Germinal center (tissue), 1 donor: ENCODE data around the gene CRABP1.

ENCODE experiments used
- DNase-seq: peaks from one replicate; pipeline ENCODE4 v3.0.0; 2012; ENCODE audit warnings: mixed read lengths, low spot score

CRABP1 gene

GRCh38 chr15:78340231-78341056 is at the start of gene CRABP1:
Gene CRABP1, plus strand, starts transcription at chr15:78340353. Its CDS starts 76 bp downstream, at chr15:78340429.
- DNase-seq, result no peak

DNA sequence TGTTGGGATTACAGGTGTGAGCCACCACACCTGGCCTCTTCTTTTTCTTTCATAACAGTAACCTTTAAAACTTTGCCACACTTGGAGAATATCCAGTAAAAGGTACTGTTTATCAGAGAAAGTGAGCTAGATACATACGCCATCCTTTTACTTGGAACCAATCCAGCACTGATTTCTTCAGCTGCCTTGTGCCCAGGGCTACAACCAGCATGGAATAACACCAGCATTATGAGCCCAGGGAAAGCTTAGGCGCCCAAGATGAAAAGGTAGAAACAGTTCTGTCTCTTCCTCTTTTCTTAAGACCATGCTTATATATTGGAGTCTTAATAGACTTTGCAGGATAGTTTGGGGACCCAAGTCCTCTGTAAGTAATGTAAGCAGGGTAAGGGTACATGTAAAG is 49.1 kb upstream of the CRABP1 start:
- no peak for DNase-seq

GRCh38 chr15:78291698-78292097 is 48.5 kb upstream of the CRABP1 start:
- no peak for DNase-seq

DNA sequence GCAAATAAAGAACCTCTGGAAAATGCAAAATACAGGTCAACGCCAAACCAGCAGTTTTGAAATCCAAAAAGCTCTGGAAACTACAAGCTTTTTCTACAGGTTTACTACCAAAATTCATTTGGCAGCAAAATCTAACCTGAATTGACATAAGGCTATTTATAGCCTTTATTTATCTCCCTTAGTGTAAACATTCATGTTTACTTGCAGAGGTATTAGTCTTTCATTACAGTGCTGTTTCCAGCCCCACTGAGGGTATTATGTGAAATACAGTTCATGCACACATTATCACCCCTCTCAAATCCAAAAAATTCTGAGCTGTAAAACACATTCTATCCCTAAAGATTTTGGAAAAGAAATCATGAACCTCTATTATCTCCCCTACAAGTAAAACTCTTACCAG is 47.9 kb upstream of the CRABP1 start:
- no peak for DNase-seq

DNA sequence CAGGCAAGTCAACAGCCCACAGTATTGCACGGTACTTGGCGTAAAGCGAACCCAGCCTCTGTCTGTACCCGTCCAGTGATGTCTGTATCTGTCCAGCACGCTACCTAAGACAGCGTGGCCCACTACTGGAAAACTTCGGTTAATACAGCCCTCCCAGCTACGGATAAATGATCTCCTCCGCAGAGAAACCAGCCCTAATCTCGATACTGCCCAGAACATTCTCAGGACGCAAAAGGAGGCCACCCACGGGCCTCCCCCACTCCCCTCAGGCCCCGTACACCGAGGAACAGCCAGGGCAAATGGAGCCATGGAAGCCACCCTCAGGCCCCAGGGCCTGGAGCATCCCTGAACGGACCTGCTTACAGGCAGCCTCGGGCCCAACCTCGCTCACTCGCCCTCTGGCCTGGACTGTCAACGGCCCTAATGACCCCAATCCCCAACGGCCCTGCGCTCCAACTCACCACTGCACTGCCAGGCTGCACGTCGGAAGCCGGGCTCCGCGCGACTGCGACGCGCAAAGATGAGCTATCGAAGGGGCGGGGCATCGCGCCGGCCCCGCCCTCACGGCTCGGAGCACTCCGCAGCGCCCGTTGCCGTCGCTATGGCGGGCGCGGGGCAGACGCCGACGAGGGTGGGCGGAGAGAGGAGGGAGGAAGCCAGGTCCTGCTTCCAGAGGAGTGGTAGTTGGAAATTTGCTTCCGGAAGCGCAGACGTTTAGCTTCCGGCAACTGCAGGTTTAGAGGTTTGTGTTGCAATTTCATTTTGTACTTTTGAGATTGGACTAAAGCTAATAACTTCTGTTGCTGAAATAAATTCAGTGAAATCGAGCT is 40.8 kb upstream of the CRABP1 start, which contains the start of gene SKIC8:
Gene SKIC8, minus strand, starts transcription at position 509 of the 830 bp plus-strand sequence. CDS start 3,923 bp downstream, outside the sequence.
- DNase-seq, result peak; percentile 94

GRCh38 chr15:78301326-78301725 is 38.8 kb upstream of the CRABP1 start:
- no peak for DNase-seq

DNA sequence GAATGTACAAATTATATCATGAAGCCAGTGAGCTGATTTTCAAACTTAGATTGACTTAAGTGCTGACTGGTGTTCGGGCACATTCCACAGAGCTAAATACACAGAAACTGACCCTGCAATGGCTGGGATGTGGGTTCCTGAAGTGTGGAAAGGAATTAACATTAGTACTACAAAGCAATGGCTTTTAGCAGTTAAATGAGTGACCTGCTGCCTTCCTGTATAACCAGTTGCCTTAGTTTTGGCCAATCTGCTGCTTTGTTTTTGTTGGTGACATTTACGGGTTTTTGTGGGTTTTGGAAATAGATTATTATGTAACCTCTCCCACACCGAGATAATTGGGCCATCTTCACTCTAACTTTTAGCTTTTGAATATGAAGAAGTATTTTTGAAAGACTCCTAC is 38.3 kb upstream of the CRABP1 start:
- no peak for DNase-seq

GRCh38 chr15:78302579-78303312 is 37.4 kb upstream of the CRABP1 start:
- no peak for DNase-seq

DNA sequence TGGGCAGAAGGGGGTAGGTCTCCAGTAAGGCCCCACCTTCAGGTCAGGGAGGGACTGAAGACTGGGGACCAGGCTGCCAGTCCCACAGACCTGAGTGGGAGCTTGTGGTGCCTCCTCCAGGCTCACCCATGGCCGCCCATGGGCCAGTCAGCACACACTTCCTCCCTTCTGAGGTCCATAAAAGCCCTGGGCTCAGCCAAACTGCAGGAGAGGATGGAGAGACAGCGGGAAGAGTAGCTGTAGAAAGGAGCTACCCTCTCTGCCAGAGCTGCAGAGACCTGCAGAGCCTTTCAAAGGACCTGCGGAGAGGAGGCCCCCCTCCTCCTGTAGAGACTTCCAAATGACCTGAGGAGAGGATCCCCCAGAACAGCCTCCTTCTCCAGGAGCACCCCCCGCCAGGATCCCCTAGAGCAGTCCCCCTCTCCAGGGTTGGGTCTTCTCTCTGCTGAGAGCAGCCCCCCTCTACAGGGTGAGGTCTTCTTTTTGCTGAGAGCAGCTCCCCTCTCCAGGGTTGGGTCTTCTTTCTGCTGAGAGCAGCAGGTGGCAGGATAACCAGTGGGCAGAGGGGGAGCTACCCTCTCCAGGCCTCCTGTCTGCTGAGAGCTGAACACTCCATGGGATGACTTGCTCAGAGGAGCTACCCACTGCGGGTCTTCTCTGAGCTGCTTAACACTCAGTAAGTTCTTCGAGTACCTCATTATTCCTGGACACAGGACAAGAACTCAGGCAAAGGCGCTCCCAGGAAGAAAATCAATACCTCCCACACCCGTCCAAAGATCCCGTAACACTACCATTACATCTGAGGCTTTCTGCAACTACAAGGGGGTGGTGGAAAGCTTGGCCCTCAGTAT is 35.7 kb upstream of the CRABP1 start:
- DNase-seq, result no peak

- DNase-seq, result no peak
Measured at GRCh38 chr15:78306176-78306774, 33.9 kb upstream of the CRABP1 start.

DNA sequence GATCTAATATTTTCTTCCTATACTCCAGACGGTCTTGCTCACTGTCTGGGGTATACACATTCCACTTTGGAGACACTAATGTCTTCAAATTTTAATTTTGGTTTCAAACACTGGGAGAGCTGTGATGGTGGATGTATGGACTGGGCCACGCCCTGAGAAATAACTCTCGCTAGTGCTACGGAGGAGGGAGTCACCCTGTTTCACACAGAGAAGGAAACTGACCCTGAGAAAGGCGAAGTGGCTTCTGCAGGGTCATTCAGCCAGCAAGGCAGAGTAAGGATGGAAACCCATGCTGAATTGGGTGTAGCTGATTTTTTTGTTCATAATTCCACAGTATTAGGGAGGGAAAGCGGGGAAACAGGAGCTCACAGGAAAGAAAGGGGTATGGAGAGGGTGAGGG is 32.2 kb upstream of the CRABP1 start:
- DNase-seq, result no peak

- peak; percentile 44 for DNase-seq
Measured at GRCh38 chr15:78308422-78309032, 31.6 kb upstream of the CRABP1 start.

GRCh38 chr15:78311292-78311691 is 28.9 kb upstream of the CRABP1 start:
- DNase-seq, result no peak

DNA sequence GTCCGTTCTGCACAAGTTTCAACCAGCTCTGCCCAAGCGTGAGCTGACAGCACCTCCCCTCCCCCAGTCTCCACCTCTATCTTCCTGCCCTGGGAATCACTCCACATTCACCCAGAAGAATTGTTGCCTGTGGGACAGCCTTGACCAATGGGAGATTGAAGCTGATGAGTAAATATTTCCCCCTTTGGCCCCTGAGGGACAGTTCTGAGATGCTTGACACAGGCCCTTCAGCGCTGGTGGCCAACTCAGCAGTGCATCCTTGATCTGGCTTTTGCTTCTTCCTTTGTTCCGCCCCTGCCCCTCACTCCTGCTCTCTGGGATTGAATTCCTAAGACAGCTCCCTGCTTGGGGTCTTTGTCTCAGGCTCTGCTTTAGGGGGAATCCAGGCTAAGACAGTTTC is 27.6 kb upstream of the CRABP1 start:
- no peak for DNase-seq

DNA sequence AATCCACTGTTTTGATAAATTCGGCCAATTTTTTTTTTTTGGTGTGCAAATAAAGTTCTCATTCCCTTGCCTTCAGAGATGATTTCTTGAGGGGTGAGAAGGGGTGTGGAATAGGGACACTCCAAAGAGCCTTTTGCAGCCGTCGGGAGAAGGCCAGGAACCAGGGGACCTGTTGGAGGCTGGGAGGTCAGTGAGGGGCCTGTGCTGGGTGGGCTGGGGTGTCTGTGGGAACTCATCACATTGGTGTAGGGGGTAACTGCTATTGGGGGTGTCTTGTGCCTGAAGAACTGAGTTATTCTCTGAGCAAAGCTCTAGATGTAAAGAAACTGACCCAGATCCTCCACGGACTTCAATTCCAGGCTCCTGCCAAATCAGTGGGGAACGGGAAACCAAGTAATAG is 27.2 kb upstream of the CRABP1 start:
- DNase-seq, result no peak

DNA sequence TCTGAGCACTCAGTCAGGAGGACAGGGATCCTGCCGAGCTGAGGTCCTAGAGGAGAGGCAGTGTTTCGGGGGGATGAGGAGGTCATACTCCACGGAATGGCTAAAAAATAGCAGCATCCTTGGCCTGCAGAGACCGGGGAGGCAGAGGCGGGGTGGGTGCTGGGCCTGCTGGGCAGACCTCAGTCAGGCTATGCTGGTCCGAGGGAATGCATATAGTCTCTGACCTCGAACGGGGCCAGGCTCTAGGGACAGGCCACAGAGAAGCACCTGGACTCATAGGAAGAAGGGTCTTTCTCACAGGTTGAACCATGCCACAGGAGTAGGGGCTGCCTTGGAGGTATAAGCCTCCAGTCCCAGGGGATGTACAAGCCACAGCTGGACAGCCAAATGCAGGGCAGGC is 26.8 kb upstream of the CRABP1 start:
- no peak for DNase-seq

DNA sequence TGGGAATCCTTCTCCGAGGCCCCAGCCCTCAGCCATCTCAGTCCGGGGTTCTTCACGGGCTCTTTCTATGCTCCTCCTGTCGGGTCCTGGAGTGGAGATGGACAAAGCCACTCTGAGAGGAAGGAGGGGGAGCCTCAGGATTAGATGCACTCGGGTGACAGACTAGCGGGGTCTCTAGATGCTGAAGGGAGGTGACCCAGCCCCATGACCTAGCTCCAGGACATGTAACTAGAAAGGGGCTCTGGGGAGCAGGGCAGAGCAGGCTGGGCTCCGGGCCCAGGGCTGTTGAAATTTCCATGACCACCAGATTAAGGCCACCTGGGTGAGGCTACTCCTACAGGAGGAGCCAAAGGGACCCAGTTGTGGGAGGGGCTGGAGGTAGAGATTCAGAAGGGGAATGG is 26.0 kb upstream of the CRABP1 start:
- no peak for DNase-seq

DNA sequence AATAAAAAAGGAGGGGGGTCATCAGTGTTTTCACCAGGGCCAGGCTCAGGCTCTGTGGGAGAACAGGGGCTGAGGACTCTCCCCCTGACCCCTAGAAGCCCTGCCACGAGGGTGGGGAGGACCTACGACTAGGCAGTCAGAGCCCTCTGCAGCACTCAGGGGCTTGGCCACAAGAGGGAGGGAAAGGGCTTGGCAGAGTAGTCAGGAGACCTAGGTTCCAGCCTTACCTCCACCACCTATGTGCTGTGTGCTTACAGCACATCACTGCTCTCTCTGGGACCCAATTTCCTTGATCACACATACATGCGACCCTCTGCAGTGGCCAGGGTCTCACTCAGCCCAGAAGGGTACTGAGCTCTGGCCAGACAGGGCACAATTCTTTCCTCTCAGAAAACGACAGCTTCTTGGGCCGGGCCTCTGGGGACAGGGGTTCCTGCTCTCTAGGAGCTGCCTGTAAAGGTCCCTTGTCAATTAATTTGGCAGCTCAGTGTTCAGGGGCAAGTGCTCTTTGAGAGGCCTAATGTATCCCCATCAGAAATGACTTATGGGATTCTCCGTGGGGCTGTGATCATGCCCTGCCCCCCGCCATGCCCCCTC is 24.4 kb upstream of the CRABP1 start:
- no peak for DNase-seq

DNA sequence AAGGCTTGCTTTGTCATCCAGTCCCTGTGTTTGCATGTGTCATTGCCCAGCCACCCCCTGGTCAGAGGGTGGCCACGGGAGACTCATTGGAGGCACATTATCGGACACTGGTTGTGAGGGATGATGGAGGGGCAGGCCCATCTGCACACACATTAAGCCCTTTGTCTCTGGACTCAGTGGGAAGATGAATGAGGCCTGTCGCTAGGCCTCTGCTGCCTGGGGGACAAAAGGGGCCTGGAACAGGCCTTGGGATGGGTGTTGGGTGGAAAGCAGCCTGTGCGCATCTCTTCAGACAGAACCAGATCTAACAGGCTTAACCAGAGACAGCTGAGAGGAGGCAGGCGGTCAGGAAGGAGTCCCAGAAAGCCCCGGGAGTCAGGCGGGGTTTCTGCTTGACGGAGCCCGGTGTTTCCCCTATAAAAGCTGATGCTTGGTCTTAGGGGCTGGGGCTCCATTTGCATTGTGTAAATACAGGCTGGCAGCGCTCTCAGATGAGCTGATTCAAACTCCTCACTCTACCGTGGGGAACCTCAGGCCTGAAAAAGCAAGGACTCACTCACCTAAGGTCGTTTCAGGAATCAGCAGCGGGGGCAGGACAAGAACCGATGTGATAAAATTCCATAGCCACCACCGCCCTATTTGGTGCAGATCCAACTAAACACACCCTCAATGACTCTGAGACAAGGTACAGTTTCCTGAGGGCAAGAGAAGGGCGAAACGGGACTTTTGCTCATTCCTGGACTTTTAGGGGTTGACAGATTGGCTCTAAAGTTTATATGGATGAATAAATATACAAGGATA is 23.7 kb upstream of the CRABP1 start:
- DNase-seq, result no peak
